HL-60 (cell line): ENCODE measurements around the gene CALR3.

Experiments
- DNase-seq, 2 experiments: peaks; one replicate each; pipeline ENCODE4 v3.0.0-alpha.2; 2010 to 2020; ENCODE audit warnings: low read depth in 1 of 2, low spot score in 1 of 2
- H3K27ac ChIP-seq: fragments of 250-450 bp; sonication (Bioruptor Pico); replicated peaks from 2 replicates; pipeline ENCODE4 v1.5.1; 2020; ENCODE audit warnings: mild to moderate bottlenecking, moderate library complexity
- H3K27me3 ChIP-seq: fragments of 250-450 bp; sonication (Bioruptor Pico); 2 replicates; pipeline ENCODE4 v1.5.1; 2021; ENCODE audit warnings: mild to moderate bottlenecking, moderate library complexity; ENCODE audit not compliant: insufficient read depth, poor library complexity, severe bottlenecking
- H3K4me3 ChIP-seq: replicated peaks from 2 replicates; pipeline ENCODE4 v1.5.1; 2011; ENCODE audit warnings: mild to moderate bottlenecking, control low read depth, low read length; ENCODE audit not compliant: insufficient read depth
- CTCF ChIP-seq: IDR thresholded peaks from one replicate; pipeline ENCODE4 v1.5.1; 2011; ENCODE audit warnings: low read length, control low read depth, inconsistent platforms; ENCODE audit not compliant: insufficient read depth
- GABPA ChIP-seq: IDR thresholded peaks from 2 replicates; pipeline ENCODE4 v1.6.1; 2012; ENCODE audit warnings: low read depth
- POLR2AphosphoS5 ChIP-seq: IDR thresholded peaks from 2 replicates; pipeline ENCODE4 v1.6.1; 2012; ENCODE audit warnings: low read depth
- REST ChIP-seq: IDR thresholded peaks from 2 replicates; pipeline ENCODE4 v1.6.1; 2012; ENCODE audit warnings: low read depth; ENCODE audit not compliant: insufficient replicate concordance
- SPI1 ChIP-seq: IDR thresholded peaks from 2 replicates; pipeline ENCODE4 v1.6.1; 2012; ENCODE audit warnings: low read depth, mild to moderate bottlenecking, borderline replicate concordance

CALR3 gene

GRCh38 chr19:16458391-16459341, 37.3 kb downstream of the CALR3 start:
- Histone ChIP-seq H3K27me3 (no peaks in the 10 kb centered on the region), H3K4me3 (no peak overlapping the region), H3K27ac (no peak overlapping the region)
- no peak for DNase-seq
- no peak for TF ChIP-seq GABPA
- TF ChIP-seq CTCF = no peak
- TF ChIP-seq SPI1 = no peak
- no peak for TF ChIP-seq POLR2AphosphoS5
- TF ChIP-seq REST = no peak

DNA sequence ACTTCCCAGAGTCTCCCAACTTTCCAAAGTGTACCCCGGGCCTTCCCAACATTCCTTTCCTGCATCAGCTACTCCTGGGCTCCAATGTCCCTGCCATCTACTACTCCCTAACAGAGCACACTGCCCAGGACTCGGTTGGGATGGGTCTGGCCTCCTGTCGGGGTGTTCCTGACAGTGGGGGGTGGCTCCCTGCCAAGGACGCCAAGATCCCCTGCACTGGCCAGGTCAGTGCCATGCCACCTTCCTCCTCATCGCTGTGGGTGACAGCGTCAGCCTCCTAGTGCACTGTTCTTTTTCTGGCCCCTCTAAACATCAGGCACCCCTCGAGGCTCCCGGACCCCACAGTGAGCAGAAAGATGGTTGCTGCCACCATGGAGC, 38.0 kb downstream of the CALR3 start:
- no peaks in the 10 kb centered on the region for H3K27me3 ChIP-seq
- TF ChIP-seq CTCF = no peak
- no peak for TF ChIP-seq REST
- TF ChIP-seq GABPA = no peak
- TF ChIP-seq POLR2AphosphoS5 = no peak
- TF ChIP-seq SPI1 = no peak
- H3K4me3 ChIP-seq = no peak overlapping the region
- no peak for DNase-seq
- no peak overlapping the region for H3K27ac ChIP-seq

DNA sequence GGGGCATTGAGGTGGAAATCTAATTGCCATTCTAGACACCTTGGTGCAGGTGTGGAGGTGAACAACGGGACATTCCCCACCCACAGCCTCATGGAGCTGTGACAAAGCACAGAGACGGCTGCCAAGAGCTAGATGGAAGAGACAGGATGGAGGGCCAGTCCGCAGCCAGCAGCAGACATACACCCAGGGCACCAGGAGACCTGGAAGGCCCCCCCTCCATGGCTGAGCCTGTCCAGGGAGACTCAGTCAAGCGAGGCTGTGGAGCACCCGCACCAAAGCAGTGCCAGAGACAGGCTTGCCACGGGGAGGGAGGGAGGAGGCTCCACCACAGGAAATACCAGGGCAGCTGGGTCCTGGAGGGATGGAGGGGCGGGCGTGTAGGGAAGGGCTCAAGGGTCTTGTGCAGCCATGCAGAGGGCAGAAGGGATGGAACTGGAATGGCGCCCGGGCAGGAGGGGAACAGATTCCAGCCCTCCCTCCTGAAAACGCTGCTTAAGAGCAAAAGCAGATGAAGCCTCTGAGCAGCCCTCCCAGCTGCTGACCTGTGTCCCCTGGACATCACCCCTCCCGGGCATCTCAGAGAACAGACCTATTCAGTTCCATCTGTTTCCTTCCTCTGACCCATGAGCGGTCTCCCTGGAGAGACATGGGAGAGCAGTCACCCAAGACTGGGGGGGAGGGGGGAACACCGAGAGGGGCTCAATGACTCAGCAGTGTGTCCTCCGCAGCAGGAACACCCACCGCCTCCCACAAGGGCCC, 38.6 kb downstream of the CALR3 start:
- no peak overlapping the region for H3K4me3 ChIP-seq
- no peak for DNase-seq

More for the DNA sequence above, 38.6 kb downstream of the CALR3 start:
- H3K27me3 ChIP-seq = no peaks in the 10 kb centered on the region
- no peak for TF ChIP-seq SPI1
- no peak for TF ChIP-seq POLR2AphosphoS5
- TF ChIP-seq CTCF = no peak
- TF ChIP-seq REST = no peak
- no peak for TF ChIP-seq GABPA
- H3K27ac ChIP-seq = no peak overlapping the region
